T-helper 1 cell treated with Interleukin-12 subunit alpha and Interleukin-12 subunit beta and Interleukin-4 antibody, amounts not matched to agents 30 μg/mL and 1 μg/mL, for 36 hours (primary cell): Measurements from ENCODE around the gene PADI4.

Experiments
- H3K27ac Mint-ChIP-seq: one replicate; pipeline ENCODE4 v1.8.0; 2021; ENCODE audit warnings: mild to moderate bottlenecking, mixed read lengths
- H3K27me3 Mint-ChIP-seq: one replicate; pipeline ENCODE4 v1.8.0; 2021; ENCODE audit warnings: low read depth, mixed read lengths
- H3K36me3 Mint-ChIP-seq: one replicate; pipeline ENCODE4 v1.8.0; 2021; ENCODE audit warnings: low read depth, mixed read lengths
- H3K4me1 Mint-ChIP-seq: one replicate; pipeline ENCODE4 v1.8.0; 2021; ENCODE audit warnings: low read depth, mixed read lengths
- H3K4me3 Mint-ChIP-seq: one replicate; pipeline ENCODE4 v1.8.0; 2021; ENCODE audit warnings: mild to moderate bottlenecking, moderate library complexity, mixed read lengths
- H3K9me3 Mint-ChIP-seq: one replicate; pipeline ENCODE4 v1.8.0; 2021; ENCODE audit warnings: mixed read lengths

The PADI4 gene

GRCh38 chr1:17307946-17308345 lies at the start of gene PADI4:
Gene PADI4 (plus strand): TSS chr1:17308197. CDS start chr1:17308223, 26 bp downstream.
- Mint-ChIP-seq H3K4me3 (no peak within 1 kb of the TSS), H3K27me3 (peaks cover 4% of the 10 kb centered on the region), H3K9me3 (no peaks in the 10 kb centered on the region), H3K27ac (no peak within 1 kb of the TSS), H3K36me3 (no peaks in the 10 kb centered on the region), H3K4me1 (peaks cover 2% of the 10 kb centered on the region)

- Mint-ChIP-seq H3K4me1 (no peaks in the 10 kb centered on the region), H3K27me3 (peaks cover 10% of the 10 kb centered on the region), H3K27ac (no peak overlapping the region), H3K4me3 (no peak overlapping the region), H3K36me3 (no peaks in the 10 kb centered on the region), H3K9me3 (no peaks in the 10 kb centered on the region)
Observed at GRCh38 chr1:17258758-17259130, 49.3 kb upstream of the PADI4 start.

- H3K4me3 Mint-ChIP-seq: no peak overlapping the region
- peaks cover 10% of the 10 kb centered on the region for H3K27me3 Mint-ChIP-seq
- H3K36me3 Mint-ChIP-seq: no peaks in the 10 kb centered on the region
- H3K27ac Mint-ChIP-seq: no peak overlapping the region
- H3K4me1 Mint-ChIP-seq: no peaks in the 10 kb centered on the region
- H3K9me3 Mint-ChIP-seq: no peaks in the 10 kb centered on the region
Observed at GRCh38 chr1:17259233-17259873, 48.6 kb upstream of the PADI4 start.

- no peak overlapping the region for H3K27ac Mint-ChIP-seq
- no peaks in the 10 kb centered on the region for H3K4me1 Mint-ChIP-seq
- H3K36me3 Mint-ChIP-seq: no peaks in the 10 kb centered on the region
- no peaks in the 10 kb centered on the region for H3K9me3 Mint-ChIP-seq
- H3K4me3 Mint-ChIP-seq: no peak overlapping the region
- peaks cover 10% of the 10 kb centered on the region for H3K27me3 Mint-ChIP-seq
Observed at GRCh38 chr1:17260264-17260663, 47.7 kb upstream of the PADI4 start.

GRCh38 chr1:17260738-17261137 lies 47.3 kb upstream of the PADI4 start:
- H3K27ac Mint-ChIP-seq: no peak overlapping the region
- no peaks in the 10 kb centered on the region for H3K9me3 Mint-ChIP-seq
- H3K4me1 Mint-ChIP-seq: no peaks in the 10 kb centered on the region
- no peaks in the 10 kb centered on the region for H3K36me3 Mint-ChIP-seq
- H3K4me3 Mint-ChIP-seq: no peak overlapping the region
- peaks cover 10% of the 10 kb centered on the region for H3K27me3 Mint-ChIP-seq

- Mint-ChIP-seq H3K9me3 (no peaks in the 10 kb centered on the region), H3K4me1 (no peaks in the 10 kb centered on the region), H3K27me3 (peaks cover 10% of the 10 kb centered on the region), H3K4me3 (no peak overlapping the region), H3K27ac (no peak overlapping the region), H3K36me3 (no peaks in the 10 kb centered on the region)
Observed at GRCh38 chr1:17263936-17264335, 44.1 kb upstream of the PADI4 start.

- Mint-ChIP-seq H3K4me3 (no peak overlapping the region), H3K9me3 (no peaks in the 10 kb centered on the region), H3K27me3 (peaks cover 10% of the 10 kb centered on the region), H3K36me3 (no peaks in the 10 kb centered on the region), H3K27ac (no peak overlapping the region), H3K4me1 (no peaks in the 10 kb centered on the region)
Observed at GRCh38 chr1:17264470-17264869, 43.5 kb upstream of the PADI4 start.

GRCh38 chr1:17265162-17265561 lies 42.8 kb upstream of the PADI4 start:
- no peak overlapping the region for H3K4me3 Mint-ChIP-seq
- no peaks in the 10 kb centered on the region for H3K36me3 Mint-ChIP-seq
- no peak overlapping the region for H3K27ac Mint-ChIP-seq
- no peaks in the 10 kb centered on the region for H3K4me1 Mint-ChIP-seq
- H3K27me3 Mint-ChIP-seq: peaks cover 10% of the 10 kb centered on the region
- no peaks in the 10 kb centered on the region for H3K9me3 Mint-ChIP-seq

- Mint-ChIP-seq H3K4me1 (no peaks in the 10 kb centered on the region), H3K36me3 (no peaks in the 10 kb centered on the region), H3K9me3 (no peaks in the 10 kb centered on the region), H3K27ac (no peak overlapping the region), H3K27me3 (peaks cover 10% of the 10 kb centered on the region), H3K4me3 (no peak overlapping the region)
Observed at GRCh38 chr1:17265950-17266349, 42.0 kb upstream of the PADI4 start.

- Mint-ChIP-seq H3K27me3 (no peaks in the 10 kb centered on the region), H3K4me1 (no peaks in the 10 kb centered on the region), H3K36me3 (no peaks in the 10 kb centered on the region), H3K9me3 (no peaks in the 10 kb centered on the region), H3K4me3 (no peak overlapping the region), H3K27ac (no peak overlapping the region)
Observed at GRCh38 chr1:17270891-17271765, 36.9 kb upstream of the PADI4 start.

- H3K9me3 Mint-ChIP-seq: no peaks in the 10 kb centered on the region
- H3K27me3 Mint-ChIP-seq: no peaks in the 10 kb centered on the region
- no peaks in the 10 kb centered on the region for H3K36me3 Mint-ChIP-seq
- H3K27ac Mint-ChIP-seq: no peak overlapping the region
- no peaks in the 10 kb centered on the region for H3K4me1 Mint-ChIP-seq
- no peak overlapping the region for H3K4me3 Mint-ChIP-seq
Observed at GRCh38 chr1:17272066-17272465, 35.9 kb upstream of the PADI4 start.

- Mint-ChIP-seq H3K4me3 (no peak overlapping the region), H3K9me3 (no peaks in the 10 kb centered on the region), H3K4me1 (no peaks in the 10 kb centered on the region), H3K36me3 (no peaks in the 10 kb centered on the region), H3K27me3 (no peaks in the 10 kb centered on the region), H3K27ac (no peak overlapping the region)
Observed at GRCh38 chr1:17272646-17273045, 35.4 kb upstream of the PADI4 start.

GRCh38 chr1:17273096-17273495 lies 34.9 kb upstream of the PADI4 start:
- H3K27ac Mint-ChIP-seq: no peak overlapping the region
- H3K36me3 Mint-ChIP-seq: no peaks in the 10 kb centered on the region
- no peaks in the 10 kb centered on the region for H3K27me3 Mint-ChIP-seq

GRCh38 chr1:17274186-17275170 lies 33.5 kb upstream of the PADI4 start:
- no peaks in the 10 kb centered on the region for H3K36me3 Mint-ChIP-seq
- no peaks in the 10 kb centered on the region for H3K9me3 Mint-ChIP-seq
- H3K4me1 Mint-ChIP-seq: no peaks in the 10 kb centered on the region
- no peak overlapping the region for H3K27ac Mint-ChIP-seq
- H3K4me3 Mint-ChIP-seq: no peak overlapping the region
- no peaks in the 10 kb centered on the region for H3K27me3 Mint-ChIP-seq

More at GRCh38 chr1:17273096-17273495, 34.9 kb upstream of the PADI4 start:
- no peaks in the 10 kb centered on the region for H3K4me1 Mint-ChIP-seq
- no peaks in the 10 kb centered on the region for H3K9me3 Mint-ChIP-seq
- H3K4me3 Mint-ChIP-seq: no peak overlapping the region
